ELF-1 (cell line): ENCODE data around the gene HADHB.
"Not testable (repeated sequence)": the region's sequence is repeated elsewhere in the genome, so short reads cannot be mapped to it uniquely, and the experiment has no call there.

Experiments
- DNase-seq: peaks from one replicate; pipeline ENCODE4 v3.0.0-alpha.2; 2016; ENCODE audit warnings: low read depth, low spot score

HADHB gene

GRCh38 chr2:26245231-26245732 is 543 bp downstream of the HADHB start:
- peak; percentile 52 for DNase-seq

- no peak for DNase-seq
These were observed 1.1 kb downstream of the HADHB start for GRCh38 chr2:26245810-26246209.

GRCh38 chr2:26246818-26247217 is 2.1 kb downstream of the HADHB start:
- no peak for DNase-seq

GRCh38 chr2:26249625-26250024 is 4.9 kb downstream of the HADHB start:
- no peak for DNase-seq

- DNase-seq, result no peak
These were observed 7.2 kb downstream of the HADHB start for GRCh38 chr2:26251893-26252292.

GRCh38 chr2:26255759-26256384 is 11.1 kb downstream of the HADHB start:
- DNase-seq, result no peak

GRCh38 chr2:26258836-26259235 is 14.1 kb downstream of the HADHB start:
- DNase-seq, result not testable (repeated sequence)

- DNase-seq, result no peak
These were observed 23.5 kb downstream of the HADHB start for GRCh38 chr2:26268213-26268612.

- not testable (repeated sequence) for DNase-seq
These were observed 24.1 kb downstream of the HADHB start for GRCh38 chr2:26268670-26269385.

- no peak for DNase-seq
These were observed 24.9 kb downstream of the HADHB start for GRCh38 chr2:26269571-26270158.

- no peak for DNase-seq
These were observed 25.6 kb downstream of the HADHB start for GRCh38 chr2:26270373-26270772.

- no peak for DNase-seq
These were observed 28.8 kb downstream of the HADHB start for GRCh38 chr2:26273501-26273900.

GRCh38 chr2:26274058-26274613 is 29.4 kb downstream of the HADHB start:
- DNase-seq, result no peak

- no peak for DNase-seq
These were observed 31.9 kb downstream of the HADHB start for GRCh38 chr2:26276484-26277227.

- no peak for DNase-seq
These were observed 35.1 kb downstream of the HADHB start for GRCh38 chr2:26279886-26280285.

GRCh38 chr2:26281226-26281625 is 36.5 kb downstream of the HADHB start:
- no peak for DNase-seq

GRCh38 chr2:26283606-26284005 is 38.9 kb downstream of the HADHB start:
- DNase-seq, result no peak

- DNase-seq, result no peak
These were observed 39.4 kb downstream of the HADHB start for GRCh38 chr2:26284132-26284531.

- DNase-seq, result no peak
These were observed 41.2 kb downstream of the HADHB start for GRCh38 chr2:26285931-26286330.

- DNase-seq, result no peak
These were observed 45.3 kb downstream of the HADHB start for GRCh38 chr2:26290001-26290400.

- DNase-seq, result no peak
These were observed 47.9 kb downstream of the HADHB start for GRCh38 chr2:26292646-26293045.

- no peak for DNase-seq
These were observed 50.8 kb downstream of the HADHB start for GRCh38 chr2:26295511-26295910.
